ENCODE measurements around the gene PSMA1.

The PSMA1 gene

DNA sequence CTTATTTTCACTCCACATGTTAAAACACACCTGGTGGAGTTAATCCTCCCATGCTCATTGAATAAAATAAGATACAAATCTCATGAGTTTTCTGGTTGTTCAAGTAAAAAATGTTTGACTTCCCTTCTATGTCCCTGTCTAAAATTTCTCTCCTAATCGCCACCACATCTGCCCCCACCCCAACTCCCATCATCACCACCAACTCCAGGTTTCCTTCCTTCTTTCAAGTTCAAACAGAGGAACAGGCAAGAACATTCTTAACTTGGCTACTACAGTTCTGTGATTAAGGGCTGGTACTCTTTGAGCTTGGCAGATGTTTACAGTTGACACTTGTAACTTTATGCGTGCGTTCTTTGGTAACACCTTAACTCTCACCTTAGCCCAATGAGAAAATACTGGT, 9.1 kb upstream of the PSMA1 start:
- no peak for DNase-seq

DNA sequence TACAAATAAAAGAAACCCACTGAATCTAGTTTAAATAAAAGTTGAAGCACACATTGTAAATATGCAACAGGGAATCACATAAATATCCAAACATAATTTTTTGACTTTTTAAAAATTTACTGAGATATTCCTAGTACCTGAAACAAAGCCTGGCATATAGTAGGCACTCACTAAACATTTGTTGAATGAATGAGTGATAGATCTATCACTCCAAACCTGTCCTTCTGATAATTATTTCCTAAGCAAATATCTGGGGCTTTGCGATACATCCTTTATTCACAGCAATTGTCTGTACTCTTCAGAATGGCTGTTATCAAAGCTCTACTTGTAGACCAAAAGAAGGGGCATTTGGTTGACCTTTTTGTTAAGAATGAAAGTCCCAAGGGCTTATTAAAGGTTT, 2.6 kb upstream of the PSMA1 start:
- no peak for DNase-seq

DNA sequence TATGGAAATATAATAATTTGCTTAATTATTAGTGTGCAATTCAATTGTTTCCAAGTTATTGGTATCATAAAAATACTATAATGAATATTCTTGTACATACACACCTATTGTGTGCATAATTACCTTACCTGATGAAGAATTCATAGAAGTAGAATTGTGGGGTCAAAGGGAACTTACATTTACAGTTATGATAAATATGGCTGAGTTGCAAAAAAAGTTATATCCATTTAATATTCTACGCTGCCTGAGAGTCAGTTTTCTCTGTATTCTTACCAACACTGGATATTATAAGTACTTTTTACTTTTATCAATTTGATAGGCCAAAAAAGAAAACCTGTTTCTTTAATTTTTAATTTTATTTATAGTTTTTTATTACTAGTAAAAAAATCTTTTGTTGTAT, 2.1 kb upstream of the PSMA1 start:
- DNase-seq, result no peak

DNA sequence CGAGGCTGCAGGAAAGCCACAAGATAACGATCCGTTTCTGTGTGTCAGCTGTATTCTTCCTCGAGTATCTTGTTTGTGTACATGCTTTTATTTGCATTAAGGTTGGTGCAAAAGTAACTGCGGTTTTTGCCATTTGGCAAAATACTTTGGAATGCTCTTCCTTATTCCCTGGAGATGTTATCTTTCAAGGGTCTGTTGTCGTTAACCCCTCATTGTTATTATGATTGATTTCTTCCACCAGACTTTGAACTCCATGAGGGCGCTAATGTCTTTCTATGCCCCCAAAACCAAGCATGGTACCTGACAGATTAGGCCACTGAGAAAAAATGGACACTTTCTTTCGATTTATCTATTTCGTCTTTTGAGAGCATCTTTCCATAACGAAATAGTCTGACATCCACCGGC, 563 bp upstream of the PSMA1 start:
- DNase-seq, result no peak

DNA sequence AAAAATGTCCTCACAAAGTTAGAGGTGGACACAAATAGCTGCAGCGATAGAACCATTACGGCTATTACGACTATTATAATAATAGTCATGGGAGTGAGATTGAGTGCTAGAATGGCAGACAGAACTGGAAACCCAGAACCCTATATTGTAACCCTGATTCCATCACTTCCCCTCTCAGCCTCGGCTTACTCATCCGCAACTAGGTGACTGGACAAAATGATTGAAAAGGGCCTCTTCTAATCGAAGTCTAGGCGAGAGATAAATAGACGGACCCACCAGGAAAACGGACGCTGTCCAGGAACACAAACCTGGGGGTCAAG, 629 bp downstream of the PSMA1 start:
- no peak for DNase-seq

DNA sequence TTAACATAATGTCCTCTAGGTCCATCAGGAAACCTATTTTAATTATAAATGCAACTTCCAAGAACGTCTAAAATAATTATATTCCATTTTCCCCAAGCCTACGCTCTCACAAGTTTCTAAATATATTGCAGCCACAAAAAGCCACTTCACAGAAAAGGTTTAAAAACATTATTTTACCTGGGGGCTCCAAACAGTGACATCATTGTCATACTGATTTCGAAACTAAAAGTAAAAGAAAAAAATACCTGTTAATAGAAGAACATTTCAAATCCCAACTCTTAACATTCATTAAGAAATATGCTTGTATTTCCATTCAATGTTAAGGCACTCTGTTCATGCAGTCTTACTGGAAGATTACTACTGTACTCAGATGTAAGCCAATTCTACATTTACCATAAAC, 1.4 kb downstream of the PSMA1 start:
- no peak for DNase-seq

DNA sequence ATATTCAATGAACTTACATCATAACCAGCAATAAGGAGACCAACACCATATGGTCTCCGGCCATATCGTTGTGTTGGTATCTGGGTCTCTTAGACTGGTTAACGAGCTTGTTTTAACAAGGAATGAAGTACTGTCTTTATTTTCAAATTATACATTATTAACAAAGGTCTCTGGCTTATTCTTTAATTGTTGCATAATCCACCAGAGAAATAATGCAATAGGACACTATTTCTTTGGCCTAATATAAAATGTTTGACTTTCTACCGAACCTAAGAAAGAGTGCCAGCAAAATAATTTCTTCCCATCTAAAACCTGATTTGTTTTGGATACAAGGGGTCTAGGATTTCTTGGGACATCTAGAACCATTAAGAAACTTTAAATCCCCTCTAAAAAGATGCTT, 6.4 kb downstream of the PSMA1 start:
- DNase-seq, result no peak

DNA sequence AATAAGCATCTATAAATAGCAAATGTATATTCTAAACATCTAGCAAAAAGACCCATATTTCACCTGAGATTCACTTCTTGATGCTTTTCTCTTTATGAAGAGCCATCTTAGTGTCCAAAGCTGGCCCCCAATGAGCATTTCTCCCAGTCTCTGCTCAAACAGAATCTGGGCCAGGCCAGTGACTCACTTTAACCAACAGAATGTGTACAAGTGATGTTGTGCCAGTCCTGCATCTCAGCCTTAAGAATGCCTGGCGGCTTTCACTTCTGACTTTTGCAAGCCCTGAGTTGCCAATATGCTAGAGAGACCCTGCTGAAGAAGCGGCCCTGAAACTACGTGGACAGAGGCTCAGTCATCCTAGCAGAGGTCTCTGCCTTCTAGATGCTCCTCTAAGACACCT, 13.7 kb downstream of the PSMA1 start:
- DNase-seq, result no peak

DNA sequence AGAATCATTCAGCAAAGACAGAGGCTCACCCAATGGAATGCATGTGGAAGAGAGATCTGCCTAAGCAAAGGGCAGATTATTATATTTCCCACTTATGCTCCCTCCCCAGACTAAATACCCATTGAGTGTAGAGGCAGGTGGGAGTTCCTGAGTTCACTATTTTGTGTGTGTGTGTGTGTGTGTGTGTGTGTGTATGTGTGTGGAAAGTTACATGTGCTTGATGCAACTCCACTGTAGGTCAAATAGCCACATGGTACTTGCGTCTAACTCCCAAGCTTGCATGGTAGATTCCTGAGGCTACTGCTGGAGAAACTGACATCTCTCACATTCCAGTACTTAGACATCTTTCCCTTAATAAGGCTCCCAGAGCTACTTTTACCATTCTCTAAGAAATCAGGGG, 17.2 kb downstream of the PSMA1 start:
- no peak for DNase-seq

DNA sequence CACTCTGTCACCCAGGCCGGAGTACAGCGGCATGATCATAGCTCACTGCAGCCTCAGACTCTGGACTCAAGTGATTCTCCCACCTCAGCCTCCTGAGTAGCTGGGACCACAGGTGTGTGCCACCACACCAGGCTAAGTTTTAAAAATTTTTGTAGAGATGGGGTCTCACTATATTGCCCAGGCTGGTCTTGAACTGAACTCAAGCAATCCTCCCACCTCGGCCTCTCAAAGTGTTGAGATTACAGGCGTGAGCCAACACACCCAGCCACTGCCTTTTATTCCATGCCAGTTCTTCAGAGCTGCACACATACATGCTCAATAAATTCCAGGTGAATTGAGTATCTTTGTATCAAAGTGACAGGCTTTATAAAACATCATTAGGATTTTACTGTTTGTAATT, 18.1 kb downstream of the PSMA1 start:
- DNase-seq, result no peak

DNA sequence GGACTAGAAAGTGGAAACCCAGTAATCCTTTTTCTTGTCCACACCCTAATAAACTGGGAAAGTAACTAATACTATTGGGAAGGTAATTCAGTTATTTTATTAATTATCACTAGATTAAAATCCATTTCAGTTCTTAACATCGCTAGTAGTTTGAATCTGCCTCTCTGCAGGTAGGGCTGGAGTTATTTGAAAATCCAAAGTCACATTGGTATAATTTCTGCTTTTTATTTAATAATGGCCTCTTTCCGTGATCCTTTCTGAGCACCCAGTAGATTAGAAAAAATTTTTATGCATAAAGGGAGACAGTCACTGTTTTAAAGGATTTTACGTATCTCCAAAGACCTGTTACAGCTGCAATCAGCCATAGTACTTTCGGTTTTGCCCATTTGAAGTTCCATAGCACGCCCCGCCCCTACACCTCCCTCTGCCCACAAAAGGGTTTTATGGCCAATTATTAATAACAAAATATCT, 20.0 kb downstream of the PSMA1 start:
- DNase-seq, result peak in 1 of 2 experiments; percentile 7

DNA sequence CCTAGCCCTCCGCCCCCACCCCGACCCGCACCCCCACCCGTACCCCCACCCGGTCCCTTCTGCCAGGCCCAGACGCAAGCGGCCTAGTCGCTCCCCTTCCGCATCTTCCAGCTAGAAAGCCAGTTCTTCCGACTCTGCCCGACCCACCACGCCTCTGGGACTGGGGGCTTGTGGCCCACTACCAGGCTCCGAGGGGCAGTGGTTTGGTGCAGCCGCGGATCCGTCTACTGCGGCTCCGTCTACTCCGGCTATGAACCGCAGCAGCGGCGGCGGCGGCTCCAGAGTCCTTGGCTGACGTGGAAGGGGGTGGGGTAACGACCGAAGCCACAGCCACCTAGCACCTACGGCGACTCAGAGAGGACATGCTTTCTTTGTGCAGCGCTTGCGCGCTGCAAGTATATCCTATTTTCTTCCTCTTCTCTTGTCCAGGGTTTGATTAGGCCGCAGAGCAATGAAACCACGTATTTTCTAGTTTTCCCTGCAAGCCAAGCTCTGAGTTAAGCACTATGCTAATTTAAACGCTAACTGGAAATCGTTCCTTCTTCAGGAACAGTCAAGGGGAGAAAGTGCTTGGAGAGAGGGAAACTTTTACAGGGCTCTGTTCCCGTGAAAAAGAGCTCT, 20.5 kb downstream of the PSMA1 start, which contains the start of gene COPB1:
Gene COPB1 (minus strand): TSS at position 252 of the 621 bp plus-strand sequence. CDS start 883 bp downstream, outside the sequence.
- peak; percentile 82 to 88 for DNase-seq

DNA sequence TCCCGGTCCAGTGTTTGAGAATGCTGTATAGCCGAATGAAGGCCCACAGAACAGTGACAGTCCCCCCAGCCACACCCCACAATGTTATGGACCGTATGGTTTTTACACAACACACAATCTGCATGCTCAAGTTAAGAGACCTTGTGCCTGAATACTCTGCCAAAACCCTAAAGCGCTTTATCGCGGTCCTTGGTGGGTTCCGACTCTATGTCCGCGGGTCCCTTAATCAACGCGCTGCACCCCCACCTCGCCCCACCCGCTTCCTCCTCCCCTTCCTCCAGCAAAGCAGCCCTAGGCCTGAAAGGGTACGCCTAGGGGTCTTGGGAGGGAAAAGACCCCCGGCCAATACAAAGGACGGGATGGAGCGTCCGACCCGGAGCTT, 21.0 kb downstream of the PSMA1 start:
- DNase-seq, result peak in 1 of 2 experiments; percentile 16

DNA sequence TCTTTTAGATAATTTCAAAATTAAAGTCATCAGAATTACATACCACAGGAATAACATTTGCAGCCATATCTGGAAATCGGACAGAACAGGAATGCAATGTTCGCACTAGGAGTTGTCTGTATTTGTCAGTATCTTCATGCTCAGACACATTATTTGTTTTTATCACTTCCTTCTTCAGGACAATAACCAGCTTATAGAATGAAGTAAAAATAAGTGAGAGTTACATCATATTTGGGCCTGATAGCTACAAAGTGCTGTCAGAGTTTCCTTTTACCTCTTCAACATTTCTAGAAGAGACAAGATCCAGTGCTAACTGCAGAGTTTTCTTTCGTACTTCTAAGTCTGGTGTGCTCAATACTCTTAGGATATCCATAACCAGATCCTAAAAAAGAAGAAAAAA, 39.5 kb downstream of the PSMA1 start:
- no peak for DNase-seq

DNA sequence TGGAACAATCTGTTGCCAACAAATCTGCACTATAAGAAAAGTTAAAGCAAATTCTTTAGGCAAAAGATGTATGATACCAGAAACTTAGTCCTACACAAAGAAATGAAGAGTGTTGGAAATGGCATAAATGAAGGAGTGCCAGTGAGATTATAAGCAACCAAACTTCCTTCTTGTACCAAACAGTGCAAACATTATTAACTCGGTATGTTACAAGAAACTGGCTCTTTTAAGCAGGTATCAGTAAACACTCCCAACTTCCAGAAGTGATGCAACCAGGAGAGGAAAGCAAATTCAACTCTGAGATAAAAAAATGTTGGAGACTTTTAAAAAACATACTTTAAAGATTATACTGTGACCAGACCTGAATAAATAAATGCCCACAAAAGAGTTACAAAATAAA, 49.1 kb downstream of the PSMA1 start:
- DNase-seq, result no peak

DNA sequence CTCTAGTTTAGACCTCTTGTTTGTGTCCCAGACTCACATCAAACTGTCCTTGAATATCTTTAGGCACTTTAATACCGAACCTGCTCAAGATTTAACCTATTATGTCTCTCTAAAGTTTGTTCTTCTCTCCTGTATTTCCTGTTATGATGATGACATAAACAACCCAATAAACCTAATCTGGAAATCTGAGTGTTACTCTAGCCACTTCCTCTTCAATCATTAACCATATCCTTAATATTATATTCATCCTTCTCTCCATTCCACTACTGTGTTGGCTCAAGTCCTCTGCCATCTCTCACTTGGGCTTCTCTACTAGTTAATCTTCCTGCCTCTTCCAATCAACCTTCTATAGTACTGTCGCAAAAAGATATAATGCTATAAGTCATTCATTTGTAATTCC, 56.6 kb downstream of the PSMA1 start:
- DNase-seq, result no peak

DNA sequence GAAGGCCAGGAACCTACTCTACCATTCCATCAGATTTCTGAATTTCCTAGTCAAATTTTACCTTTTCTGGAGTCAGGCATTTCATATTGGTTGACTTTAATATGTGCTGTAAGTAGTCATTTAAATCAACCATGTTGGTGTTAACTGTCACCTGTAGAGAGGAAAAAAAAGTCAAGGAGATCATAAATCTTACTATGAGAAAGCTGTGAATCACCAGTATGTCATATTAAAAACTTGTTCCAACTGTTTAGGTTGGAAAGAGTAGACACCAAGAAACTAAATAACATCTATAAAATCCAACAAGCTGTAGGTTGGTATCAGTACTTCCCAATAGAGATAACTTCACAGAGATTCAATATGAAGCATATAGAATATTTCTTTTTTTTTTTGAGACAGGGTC, 60.0 kb downstream of the PSMA1 start:
- no peak for DNase-seq

DNA sequence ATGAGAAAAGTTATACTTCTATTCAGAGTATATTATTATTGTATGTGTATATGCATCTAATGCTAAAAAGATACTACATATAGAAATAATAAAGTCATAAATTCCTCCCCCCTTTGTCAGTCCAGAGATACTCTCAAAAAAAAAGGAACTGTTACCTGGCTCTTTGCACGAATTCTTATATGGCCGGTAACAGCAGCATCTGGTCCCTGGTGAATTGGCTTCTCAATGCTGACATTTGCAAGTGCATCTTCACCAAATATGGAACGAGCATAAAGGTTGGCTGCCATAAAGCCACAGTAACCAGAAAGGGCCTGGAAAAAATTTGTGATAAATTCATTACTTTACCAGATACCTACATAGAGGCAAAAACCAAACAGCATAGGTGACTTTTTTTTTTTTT, 61.8 kb downstream of the PSMA1 start:
- no peak for DNase-seq

DNA sequence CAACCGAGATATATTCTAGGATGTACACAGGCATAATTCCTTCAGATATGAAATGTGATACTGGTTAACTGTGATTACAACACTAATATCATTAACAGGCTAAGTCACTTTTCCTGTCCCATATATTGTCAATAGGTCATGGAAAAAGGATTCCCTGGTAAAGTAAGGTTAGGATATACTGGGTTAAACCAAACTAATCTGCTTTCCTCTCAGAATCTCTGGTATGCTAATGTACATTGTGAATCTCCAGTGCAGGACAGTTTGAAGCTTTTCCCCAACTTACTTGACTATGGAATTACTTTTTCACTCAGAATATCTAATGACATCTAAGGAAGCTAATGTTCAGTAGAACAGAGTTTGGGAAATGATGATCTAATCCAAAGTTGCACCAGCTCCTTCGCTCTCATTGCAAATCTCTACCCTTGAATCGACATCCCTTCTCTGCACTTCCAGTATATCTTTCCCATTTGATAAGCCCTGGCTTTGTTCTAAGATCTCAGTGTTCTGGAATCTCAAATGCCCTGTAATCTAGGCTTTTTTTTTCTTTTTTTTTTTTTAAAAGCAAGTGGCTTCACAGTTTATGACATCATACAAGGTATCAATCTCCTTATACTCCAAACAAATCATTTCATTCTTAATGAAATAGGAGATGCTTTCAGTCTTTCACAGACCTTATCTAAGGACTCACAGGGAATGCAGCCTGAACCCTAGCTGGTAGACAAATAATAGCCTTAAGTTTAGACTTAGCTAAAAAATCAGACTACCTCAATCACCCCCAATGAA, 64.3 kb downstream of the PSMA1 start:
- DNase-seq, result no peak
